ENCODE data around the gene ZNF260. TPM values are rescaled to one million over a fixed set of nuclear protein-coding genes. Genes with fewer than 3 reads are reported as not detected.

The ZNF260 gene
- 22.7 and 26.1 TPM in 2 replicates for total RNA-seq

GRCh38 chr19:36528194-36528920 lies at the start of gene ZNF260:
ZNF260 (minus strand) TSS chr19:36528271; CDS start chr19:36515238, 13,033 bp downstream.

GRCh38 chr19:36573020-36573894 lies 45.2 kb upstream of the ZNF260 start, which contains the start of gene ZNF529:
ZNF529 (minus strand) TSS chr19:36573292; CDS start chr19:36572346, 946 bp downstream.

GRCh38 chr19:36489118-36489919 lies 38.8 kb downstream of the ZNF260 start, which contains the start of gene ZNF566:
ZNF566 (minus strand) TSS chr19:36489561; CDS start chr19:36476557, 13,004 bp downstream.

Other genes starting within 250 kb of the ZNF260 start
- 2.8 and 3.1 TPM in 2 replicates for gene ZFP14, start 149.1 kb downstream of the ZNF260 start, total RNA-seq
- gene ZFP82, start 109.6 kb downstream of the ZNF260 start, total RNA-seq: 4.8 and 5.5 TPM in 2 replicates
- 10.4 and 10.5 TPM in 2 replicates for gene ZNF566, start 38.7 kb downstream of the ZNF260 start, total RNA-seq
- 8.8 and 10.1 TPM in 2 replicates for gene ZNF529, start 45.0 kb upstream of the ZNF260 start, total RNA-seq
- 6.5 and 6.9 TPM in 2 replicates for gene ZNF382, start 77.0 kb upstream of the ZNF260 start, total RNA-seq
- 7.7 and 9.3 TPM in 2 replicates for gene ZNF461, start 138.6 kb upstream of the ZNF260 start, total RNA-seq
- gene ZNF567, start 159.3 kb upstream of the ZNF260 start, total RNA-seq: 7.6 and 8.0 TPM in 2 replicates
- 4.7 and 5.5 TPM in 2 replicates for gene ZNF850, start 244.5 kb upstream of the ZNF260 start, total RNA-seq